Vagina (tissue), 2 donors: Measurements from ENCODE around the gene MSI2.

Experiments used
- POLR2A ChIP-seq, 2 donors: fragments of 450-650 bp; IDR thresholded peaks; one replicate each; pipeline ENCODE4 v1.6.1; 2017; ENCODE audit warnings: antibody characterized with exemption in 2 of 2, mild to moderate bottlenecking in 2 of 2, moderate library complexity in 2 of 2
- TF ChIP-seq, protein P1 (sequence below), 3 experiments: fragments of 450-650 bp in 2 of 3; fragments of 200-600 bp in 1 of 3; sonication (generic) in 1 of 3; IDR thresholded peaks; one replicate each; pipeline ENCODE4 v1.5.1; 2017 to 2019; ENCODE audit warnings: antibody characterized with exemption in 3 of 3, mild to moderate bottlenecking in 2 of 3, moderate library complexity in 2 of 3

DNA sequence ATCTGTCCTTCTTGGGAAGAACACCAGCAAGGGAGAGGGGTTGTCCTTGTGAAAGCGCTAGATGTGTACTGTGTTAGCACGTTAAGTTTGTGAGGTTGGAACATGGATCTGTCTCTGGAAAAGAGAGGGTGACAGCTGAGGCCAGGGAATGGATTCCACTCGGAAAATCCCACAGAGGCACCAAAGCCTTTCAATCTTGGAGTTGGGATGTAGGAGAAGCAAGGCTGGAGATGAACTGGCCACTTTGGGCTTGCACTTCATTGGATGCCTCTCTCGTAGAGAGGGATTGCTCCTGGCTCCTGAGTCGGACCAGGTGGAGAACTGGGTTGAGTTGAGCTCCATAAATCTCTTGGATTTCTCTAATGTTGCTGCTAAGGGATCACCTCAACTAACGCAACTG is 421.5 kb downstream of the MSI2 start:
- TF ChIP-seq, protein P1, sequence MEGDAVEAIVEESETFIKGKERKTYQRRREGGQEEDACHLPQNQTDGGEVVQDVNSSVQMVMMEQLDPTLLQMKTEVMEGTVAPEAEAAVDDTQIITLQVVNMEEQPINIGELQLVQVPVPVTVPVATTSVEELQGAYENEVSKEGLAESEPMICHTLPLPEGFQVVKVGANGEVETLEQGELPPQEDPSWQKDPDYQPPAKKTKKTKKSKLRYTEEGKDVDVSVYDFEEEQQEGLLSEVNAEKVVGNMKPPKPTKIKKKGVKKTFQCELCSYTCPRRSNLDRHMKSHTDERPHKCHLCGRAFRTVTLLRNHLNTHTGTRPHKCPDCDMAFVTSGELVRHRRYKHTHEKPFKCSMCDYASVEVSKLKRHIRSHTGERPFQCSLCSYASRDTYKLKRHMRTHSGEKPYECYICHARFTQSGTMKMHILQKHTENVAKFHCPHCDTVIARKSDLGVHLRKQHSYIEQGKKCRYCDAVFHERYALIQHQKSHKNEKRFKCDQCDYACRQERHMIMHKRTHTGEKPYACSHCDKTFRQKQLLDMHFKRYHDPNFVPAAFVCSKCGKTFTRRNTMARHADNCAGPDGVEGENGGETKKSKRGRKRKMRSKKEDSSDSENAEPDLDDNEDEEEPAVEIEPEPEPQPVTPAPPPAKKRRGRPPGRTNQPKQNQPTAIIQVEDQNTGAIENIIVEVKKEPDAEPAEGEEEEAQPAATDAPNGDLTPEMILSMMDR (IDR thresholded peaks at IDR 0.05) = no peak
- TF ChIP-seq POLR2A (IDR thresholded peaks at IDR 0.05) = no peak
